Measurements from ENCODE around the gene PLOD3.

Gene PLOD3

DNA sequence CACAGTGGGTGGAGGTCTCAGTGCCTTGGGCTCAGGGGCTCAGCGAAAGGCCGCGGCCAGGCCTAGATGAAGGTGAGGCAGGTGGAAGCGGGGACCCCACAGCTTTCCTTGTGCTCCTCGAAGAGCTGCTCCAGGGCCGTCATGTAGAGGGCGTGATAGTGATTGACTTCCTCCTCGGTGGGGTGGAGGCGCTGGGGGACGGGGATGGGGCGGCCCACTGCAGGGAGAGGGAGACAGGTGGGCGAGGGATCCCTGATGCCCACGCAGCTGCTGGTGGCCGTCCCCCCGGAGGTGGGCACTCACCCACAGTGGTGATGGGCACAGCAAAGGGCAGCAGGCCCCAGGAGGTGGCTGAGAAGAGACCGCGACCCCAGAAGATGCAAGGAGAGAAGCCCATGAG lies 21.5 kb downstream of the PLOD3 start:
- ATAC-seq (ENCODE audit: low read depth), result no peak
- Mint-ChIP-seq H3K27ac (no peak overlapping the region), H3K36me3 (peaks cover under 1% of the 10 kb centered on the region), H3K4me1 (peaks cover under 1% of the 10 kb centered on the region), H3K9me3 (no peaks in the 10 kb centered on the region), H3K27me3 (peaks cover 12% of the 10 kb centered on the region), H3K4me3 (no peak overlapping the region)
- DNase-seq (ENCODE audit: low spot score in 2 of 2), result no peak

DNA sequence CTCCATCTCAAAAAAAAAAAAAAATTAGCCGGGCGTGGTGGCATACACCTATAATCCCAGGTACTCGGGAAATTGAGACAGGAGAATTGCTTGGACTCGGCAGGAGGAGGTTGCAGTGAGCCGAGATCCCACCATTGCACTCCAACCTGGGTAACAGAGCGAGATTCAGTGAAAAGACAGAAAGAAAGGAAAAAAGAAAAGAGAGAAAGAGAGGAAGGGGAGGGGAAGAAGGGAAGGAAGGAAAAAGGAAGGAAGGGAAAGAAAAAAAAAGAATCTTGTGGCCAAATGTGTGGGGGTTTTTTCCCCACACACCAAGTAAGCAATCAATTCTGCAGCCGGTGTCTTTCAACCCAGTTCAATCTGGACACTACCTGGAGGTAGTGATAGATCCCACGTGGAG lies 28.3 kb downstream of the PLOD3 start:
- H3K27me3 Mint-ChIP-seq, result peaks cover 9% of the 10 kb centered on the region
- no peaks in the 10 kb centered on the region for H3K9me3 Mint-ChIP-seq
- no peaks in the 10 kb centered on the region for H3K36me3 Mint-ChIP-seq
- H3K4me3 Mint-ChIP-seq, result no peak overlapping the region
- H3K4me1 Mint-ChIP-seq, result peaks cover 2% of the 10 kb centered on the region
- no peak for DNase-seq (ENCODE audit: low spot score in 2 of 2)
- H3K27ac Mint-ChIP-seq, result no peak overlapping the region
- ATAC-seq (ENCODE audit: low read depth), result no peak

DNA sequence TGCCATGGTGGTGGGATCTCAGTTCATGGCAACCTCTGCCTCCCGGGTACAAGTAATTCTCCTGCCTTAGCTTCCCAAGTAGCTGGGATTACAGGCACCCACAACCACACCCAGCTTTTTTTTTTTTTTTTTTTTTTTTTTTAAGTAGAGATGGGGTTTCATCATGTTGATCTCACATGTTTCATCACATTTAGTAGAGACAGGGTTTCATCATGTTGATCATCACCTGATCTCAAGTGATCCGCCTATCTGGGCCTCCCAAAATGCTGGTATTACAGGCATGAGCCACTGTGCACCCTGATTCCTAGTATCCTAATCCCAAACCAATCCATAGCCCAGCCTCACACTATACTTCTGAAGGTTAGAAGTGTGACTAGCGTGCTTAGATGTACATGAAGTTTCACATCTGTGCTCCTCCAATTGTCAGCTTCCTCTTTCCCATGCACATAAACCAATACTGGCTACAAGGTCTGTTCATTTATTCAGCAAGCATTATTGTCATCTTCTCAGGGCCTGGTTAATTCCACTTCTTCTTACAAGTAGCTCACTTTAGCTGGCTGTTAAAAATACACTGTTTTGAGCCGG lies 30.4 kb downstream of the PLOD3 start:
- Mint-ChIP-seq H3K9me3 (no peaks in the 10 kb centered on the region), H3K4me1 (peaks cover 5% of the 10 kb centered on the region), H3K36me3 (no peaks in the 10 kb centered on the region), H3K4me3 (no peak overlapping the region), H3K27me3 (peaks cover 17% of the 10 kb centered on the region), H3K27ac (no peak overlapping the region)
- ATAC-seq (ENCODE audit: low read depth), result peak; percentile 37
- no peak for DNase-seq (ENCODE audit: low spot score in 2 of 2)

DNA sequence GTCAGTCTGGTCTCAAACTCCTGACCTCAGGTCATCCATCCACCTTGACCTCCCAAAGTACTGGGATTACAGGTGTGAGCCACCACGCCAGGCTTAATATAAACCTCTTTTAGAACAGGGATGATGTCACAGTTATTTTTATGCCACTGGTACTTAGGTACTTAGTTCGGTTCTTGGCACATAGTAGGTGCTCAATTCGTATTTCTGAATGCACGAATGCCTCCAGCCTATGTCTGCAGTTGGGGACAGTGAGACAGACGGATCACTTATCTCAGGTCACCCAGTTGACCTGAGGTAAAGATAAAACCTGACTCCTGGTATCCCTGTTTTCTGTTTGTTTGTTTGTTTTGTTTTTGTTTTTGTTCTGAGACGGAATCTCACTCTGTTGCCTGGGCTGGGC lies 31.2 kb downstream of the PLOD3 start:
- Mint-ChIP-seq H3K27me3 (peaks cover 18% of the 10 kb centered on the region), H3K4me1 (peaks cover 5% of the 10 kb centered on the region), H3K36me3 (no peaks in the 10 kb centered on the region), H3K9me3 (no peaks in the 10 kb centered on the region), H3K27ac (no peak overlapping the region), H3K4me3 (no peak overlapping the region)
- ATAC-seq (ENCODE audit: low read depth) (no peak), DNase-seq (ENCODE audit: low spot score in 2 of 2) (no peak)

DNA sequence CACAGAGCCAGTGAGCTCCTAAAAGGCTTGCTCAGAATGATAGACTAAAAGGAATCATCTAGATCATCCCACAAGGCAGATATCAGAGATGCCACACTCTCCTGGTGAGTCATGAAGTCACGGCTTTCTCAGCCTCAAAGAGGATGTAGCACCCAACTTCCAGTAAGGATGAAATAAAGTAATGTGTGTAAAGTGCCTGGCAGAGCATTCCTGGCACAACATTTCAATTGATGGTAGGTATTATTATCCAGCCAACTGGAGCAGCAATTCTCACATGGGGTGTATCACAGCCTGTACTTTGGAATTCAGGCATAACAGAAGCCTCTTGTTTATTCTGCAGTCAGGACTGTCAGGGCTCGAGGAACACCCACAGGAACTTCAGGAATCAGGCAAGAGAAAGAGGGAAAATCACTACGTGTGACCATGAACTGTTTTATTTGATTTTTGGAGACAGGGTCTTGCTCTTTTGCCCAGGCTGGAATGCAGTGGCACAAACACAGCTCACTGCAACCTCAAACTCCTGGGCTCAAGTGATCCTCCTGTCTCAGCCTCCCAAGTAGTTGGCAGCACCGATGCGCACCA lies 32.0 kb downstream of the PLOD3 start:
- H3K36me3 Mint-ChIP-seq, result no peaks in the 10 kb centered on the region
- ATAC-seq (ENCODE audit: low read depth) (no peak), DNase-seq (ENCODE audit: low spot score in 2 of 2) (no peak)
- peaks cover 5% of the 10 kb centered on the region for H3K4me1 Mint-ChIP-seq
- peaks cover 22% of the 10 kb centered on the region for H3K27me3 Mint-ChIP-seq
- H3K27ac Mint-ChIP-seq, result no peak overlapping the region
- no peaks in the 10 kb centered on the region for H3K9me3 Mint-ChIP-seq
- H3K4me3 Mint-ChIP-seq, result no peak overlapping the region

DNA sequence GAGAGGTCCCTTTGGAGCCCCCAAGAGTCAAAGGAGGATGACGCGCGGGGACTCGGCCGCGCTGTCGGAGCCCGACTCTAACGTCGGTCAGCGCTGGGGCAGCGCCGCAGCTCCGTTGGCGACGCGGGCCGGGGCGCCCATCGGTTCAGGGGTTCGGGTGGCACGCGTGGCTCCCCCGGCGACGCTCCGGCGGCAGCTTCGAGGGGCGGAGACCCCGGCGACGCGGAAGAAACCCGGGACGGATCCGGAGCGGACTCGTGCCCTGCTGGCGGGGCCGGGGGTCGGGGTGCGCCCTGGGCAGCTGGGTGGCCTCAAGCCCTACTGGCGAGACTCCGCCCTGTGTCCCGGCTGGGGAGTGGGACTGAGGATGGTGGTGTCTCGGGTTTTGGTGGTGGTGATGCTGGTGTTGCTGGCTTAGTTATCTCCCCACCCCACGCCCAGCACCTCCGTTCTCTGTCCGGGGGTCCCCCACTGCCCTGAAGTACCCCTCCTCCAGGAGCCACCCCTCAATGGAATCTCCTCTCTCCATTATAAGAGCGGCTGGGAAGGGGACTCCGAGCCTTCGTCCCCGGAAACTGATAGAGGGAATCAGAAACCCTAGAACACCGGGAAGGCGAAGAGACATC lies 37.1 kb downstream of the PLOD3 start, which contains the start of gene NAT16:
TSS of gene NAT16 (minus strand) at position 164 of the 626 bp plus-strand sequence. CDS start 5,486 bp downstream, outside the sequence.
- Mint-ChIP-seq H3K4me1 (peaks cover 9% of the 10 kb centered on the region), H3K4me3 (peak within 1 kb of the TSS; percentile 42), H3K36me3 (no peaks in the 10 kb centered on the region), H3K9me3 (no peaks in the 10 kb centered on the region), H3K27ac (no peak within 1 kb of the TSS), H3K27me3 (peaks cover 33% of the 10 kb centered on the region)
- no peak for DNase-seq (ENCODE audit: low spot score in 2 of 2)
- no peak for ATAC-seq (ENCODE audit: low read depth)

DNA sequence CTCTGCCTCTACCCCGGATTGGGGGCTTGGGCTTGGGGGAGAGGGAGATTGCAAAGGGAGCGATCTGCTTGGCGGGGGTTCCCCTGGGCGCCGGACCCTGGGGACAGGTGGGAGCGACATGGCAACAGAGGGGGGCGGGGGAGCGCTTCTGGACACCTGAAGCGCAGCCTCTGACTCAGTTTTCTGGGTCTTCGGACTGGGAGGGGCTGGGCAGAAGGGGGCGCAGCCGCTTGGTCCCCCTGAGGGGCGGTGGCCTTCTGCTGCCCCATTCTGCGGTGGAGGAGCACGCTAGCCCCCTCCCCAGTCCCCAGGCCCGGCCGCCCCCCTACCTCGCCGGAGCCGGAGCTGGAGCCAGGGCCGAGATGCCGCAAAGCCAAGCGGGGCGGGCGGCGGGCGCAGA lies 37.7 kb downstream of the PLOD3 start:
- no peak for ATAC-seq (ENCODE audit: low read depth)
- Mint-ChIP-seq H3K27ac (no peak overlapping the region), H3K27me3 (peaks cover 36% of the 10 kb centered on the region), H3K36me3 (no peaks in the 10 kb centered on the region), H3K4me1 (peaks cover 11% of the 10 kb centered on the region), H3K4me3 (no peak overlapping the region), H3K9me3 (no peaks in the 10 kb centered on the region)
- DNase-seq (ENCODE audit: low spot score in 2 of 2), result no peak

DNA sequence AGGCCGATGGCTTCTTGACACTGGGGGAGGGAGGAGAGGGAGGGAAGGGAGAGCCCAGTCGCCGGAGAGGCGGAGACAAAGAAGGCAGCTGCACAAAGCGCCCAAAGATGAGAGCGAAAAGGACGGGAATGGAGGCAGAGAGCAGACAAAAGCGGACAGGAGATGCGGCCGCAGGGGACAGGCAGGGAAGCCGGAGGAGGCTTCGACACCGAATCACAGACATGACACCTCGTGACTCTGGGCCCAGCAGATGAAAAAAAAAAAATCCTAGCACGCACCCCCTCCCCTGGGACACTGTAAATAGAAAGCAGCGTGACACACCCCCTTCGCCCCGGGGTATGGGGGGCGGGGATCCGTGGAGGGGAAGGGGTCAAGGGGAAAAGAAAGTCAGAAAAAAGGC lies 38.3 kb downstream of the PLOD3 start:
- Mint-ChIP-seq H3K27ac (no peak overlapping the region), H3K27me3 (peaks cover 35% of the 10 kb centered on the region), H3K9me3 (peaks cover 1% of the 10 kb centered on the region), H3K4me3 (peak overlapping the region; percentile 42), H3K4me1 (peaks cover 16% of the 10 kb centered on the region), H3K36me3 (peaks cover 1% of the 10 kb centered on the region)
- ATAC-seq (ENCODE audit: low read depth) (no peak), DNase-seq (ENCODE audit: low spot score in 2 of 2) (no peak)

DNA sequence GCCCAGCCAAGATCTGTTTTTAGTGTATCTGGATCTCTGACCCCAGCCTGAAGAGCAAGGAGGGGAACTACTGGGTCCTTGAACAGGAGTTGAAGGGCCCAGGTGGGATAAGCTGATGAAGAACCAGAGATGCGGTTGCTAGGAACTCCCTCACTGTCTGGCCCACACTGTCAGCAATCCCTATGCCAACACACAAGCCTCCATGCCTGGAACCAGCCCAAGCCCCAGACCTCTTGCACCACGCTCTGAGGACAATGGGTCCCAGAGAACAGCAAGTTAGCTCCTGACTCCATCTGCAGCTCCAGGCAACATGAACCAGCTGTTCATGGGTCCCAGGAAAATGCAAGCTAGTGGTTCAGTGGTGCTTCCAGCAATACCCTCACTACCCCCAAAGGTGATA lies 39.7 kb downstream of the PLOD3 start:
- Mint-ChIP-seq H3K4me3 (no peak overlapping the region), H3K27me3 (peaks cover 41% of the 10 kb centered on the region), H3K9me3 (peaks cover 2% of the 10 kb centered on the region), H3K36me3 (peaks cover 2% of the 10 kb centered on the region), H3K27ac (no peak overlapping the region), H3K4me1 (peaks cover 21% of the 10 kb centered on the region)
- DNase-seq (ENCODE audit: low spot score in 2 of 2) (no peak), ATAC-seq (ENCODE audit: low read depth) (no peak)

DNA sequence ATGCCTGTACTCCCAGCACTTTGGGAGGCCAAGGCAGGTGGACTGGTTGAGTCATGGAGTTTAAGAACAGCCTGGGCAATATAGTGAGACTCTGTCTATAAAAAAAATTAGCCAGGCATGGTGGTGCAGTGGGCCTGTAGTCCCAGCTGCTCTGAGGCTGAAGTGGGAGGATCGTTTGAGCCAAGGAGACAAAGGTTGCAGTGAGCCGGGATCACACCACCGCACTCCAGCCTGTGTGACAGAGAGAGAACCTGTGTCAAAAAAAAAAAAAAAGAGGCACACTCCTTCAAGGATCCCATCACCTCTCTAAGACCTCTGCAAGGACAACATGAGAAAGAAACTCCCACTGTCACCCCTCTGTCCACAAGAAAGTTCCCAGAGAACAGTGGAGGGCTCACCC lies 41.7 kb downstream of the PLOD3 start:
- DNase-seq (ENCODE audit: low spot score in 2 of 2) (no peak), ATAC-seq (ENCODE audit: low read depth) (no peak)
- peaks cover 2% of the 10 kb centered on the region for H3K9me3 Mint-ChIP-seq
- peak overlapping the region; percentile 36 for H3K27ac Mint-ChIP-seq
- no peak overlapping the region for H3K4me3 Mint-ChIP-seq
- H3K36me3 Mint-ChIP-seq, result peaks cover 4% of the 10 kb centered on the region
- peaks cover 27% of the 10 kb centered on the region for H3K4me1 Mint-ChIP-seq
- peaks cover 43% of the 10 kb centered on the region for H3K27me3 Mint-ChIP-seq

DNA sequence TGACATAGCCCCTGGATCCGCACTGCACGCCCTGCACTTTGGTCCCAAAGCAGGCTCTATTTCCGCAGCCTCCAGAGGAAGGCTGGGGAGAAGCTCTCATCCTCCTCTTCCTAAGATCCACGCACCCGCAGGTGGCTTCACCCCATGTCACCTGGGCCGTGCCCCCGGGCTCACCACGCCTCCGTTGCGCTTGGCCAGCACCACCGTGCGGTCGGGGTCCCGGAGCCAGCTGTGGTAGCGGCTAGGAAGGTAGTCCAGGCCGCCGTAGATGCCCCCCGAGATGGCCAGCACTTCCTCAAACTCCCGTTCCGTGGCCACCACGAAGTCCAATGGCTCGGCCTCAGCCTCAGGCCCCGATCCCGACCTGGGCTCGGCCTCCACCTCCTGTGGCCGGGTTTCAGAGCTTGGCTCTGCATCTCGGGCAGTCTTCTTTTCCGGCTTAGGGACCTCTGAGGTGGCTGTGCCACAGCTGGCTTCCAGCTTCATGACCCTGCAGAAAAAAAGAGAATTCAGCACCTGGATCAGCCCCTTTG lies 43.0 kb downstream of the PLOD3 start:
- Mint-ChIP-seq H3K4me1 (peaks cover 35% of the 10 kb centered on the region), H3K27me3 (peaks cover 49% of the 10 kb centered on the region), H3K4me3 (peak overlapping the region; percentile 63), H3K27ac (peak overlapping the region; percentile 64), H3K36me3 (peaks cover 4% of the 10 kb centered on the region), H3K9me3 (peaks cover 2% of the 10 kb centered on the region)
- no peak for ATAC-seq (ENCODE audit: low read depth)
- DNase-seq (ENCODE audit: low spot score in 2 of 2), result no peak

DNA sequence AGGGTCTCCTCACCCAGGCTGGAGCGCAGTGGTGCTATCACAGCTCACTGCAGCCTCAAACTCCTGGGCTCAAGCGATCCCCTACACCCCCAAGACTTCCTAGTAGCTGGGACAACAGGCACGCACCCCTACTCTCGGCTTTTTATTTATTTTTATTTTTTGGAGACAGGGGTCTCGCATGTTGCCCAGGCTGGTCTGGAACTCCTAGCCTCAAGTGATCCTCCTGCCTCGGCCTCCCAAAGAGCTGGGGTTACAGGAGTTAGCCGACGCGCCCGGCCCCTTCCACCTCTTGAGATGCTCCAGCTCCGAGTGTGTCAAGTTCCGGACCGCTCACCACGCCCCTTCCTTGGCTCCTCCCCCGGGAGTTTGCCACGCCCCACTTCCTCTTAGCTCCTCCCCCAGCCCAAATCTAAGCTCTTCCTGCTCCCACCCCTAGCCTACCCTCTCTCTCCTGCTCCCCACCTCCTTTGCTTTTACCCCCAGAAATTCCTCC lies 43.6 kb downstream of the PLOD3 start:
- H3K27ac Mint-ChIP-seq, result peak overlapping the region; percentile 64
- H3K4me1 Mint-ChIP-seq, result peaks cover 35% of the 10 kb centered on the region
- H3K27me3 Mint-ChIP-seq, result peaks cover 50% of the 10 kb centered on the region
- peak overlapping the region; percentile 63 for H3K4me3 Mint-ChIP-seq
- ATAC-seq (ENCODE audit: low read depth) (peak; percentile 41), DNase-seq (ENCODE audit: low spot score in 2 of 2) (peak in 1 of 2 donors; percentile 45)
- H3K9me3 Mint-ChIP-seq, result peaks cover 2% of the 10 kb centered on the region
- H3K36me3 Mint-ChIP-seq, result peaks cover 4% of the 10 kb centered on the region

DNA sequence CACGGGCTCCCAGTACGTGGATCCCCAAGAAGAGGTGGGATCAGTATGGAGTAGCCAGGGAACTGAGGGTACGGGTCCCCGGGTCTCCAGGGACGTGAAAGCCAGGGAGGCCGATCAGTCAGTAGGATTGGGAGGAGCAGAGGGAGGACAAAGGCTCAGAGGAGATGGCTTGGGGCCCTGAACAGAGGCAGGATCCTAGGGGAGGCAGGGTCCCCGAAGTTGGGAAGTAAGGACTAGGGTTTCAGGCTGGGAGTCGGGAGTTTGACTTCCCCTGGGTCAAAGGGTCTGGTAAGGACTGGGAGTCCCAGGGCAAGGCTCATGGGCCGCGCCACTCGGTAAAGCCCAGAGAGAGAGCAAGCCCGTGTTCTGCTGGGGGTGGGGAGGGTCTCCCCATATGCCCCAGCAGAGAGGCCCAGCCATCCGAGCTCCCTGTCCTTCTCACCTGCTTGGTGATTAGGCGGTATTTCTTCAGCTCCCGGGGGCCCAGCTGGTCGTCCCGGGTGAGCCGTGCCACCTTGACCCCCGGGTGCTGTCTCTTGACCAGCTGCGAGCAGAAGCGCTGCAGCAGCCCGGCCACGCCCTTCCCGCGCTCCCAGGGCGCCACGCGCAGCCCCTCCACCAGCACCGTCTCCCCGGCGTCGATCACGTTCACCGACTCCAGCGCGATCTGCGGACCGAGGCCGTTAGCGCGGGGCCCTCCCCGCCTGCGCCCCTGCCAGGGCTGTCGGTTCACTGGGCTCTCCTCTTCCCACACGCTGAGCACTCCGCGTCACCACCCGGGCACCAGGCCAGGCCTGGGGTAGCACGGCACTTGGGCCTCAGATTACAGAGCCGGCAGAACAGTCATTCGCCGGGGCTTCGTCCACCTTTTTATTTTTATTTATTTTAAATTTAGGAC lies 44.3 kb downstream of the PLOD3 start:
- no peak overlapping the region for H3K4me3 Mint-ChIP-seq
- ATAC-seq (ENCODE audit: low read depth), result no peak
- H3K36me3 Mint-ChIP-seq, result peaks cover 4% of the 10 kb centered on the region
- H3K27ac Mint-ChIP-seq, result peak overlapping the region; percentile 24
- peaks cover 2% of the 10 kb centered on the region for H3K9me3 Mint-ChIP-seq
- no peak for DNase-seq (ENCODE audit: low spot score in 2 of 2)
- peaks cover 54% of the 10 kb centered on the region for H3K27me3 Mint-ChIP-seq
- peaks cover 38% of the 10 kb centered on the region for H3K4me1 Mint-ChIP-seq

All from memory B cell (primary cell).